RCC 7860 (cell line): Measurements from ENCODE around the gene LIN9.
A peak's percentile ranks its signal among the peaks of the same experiment; 100 is the strongest.
"Not testable (repeated sequence)": the region's sequence is repeated elsewhere in the genome, so short reads cannot be mapped to it uniquely, and the experiment has no call there.

ENCODE experiments used
- DNase-seq: peaks from one replicate; pipeline ENCODE4 v3.0.0-alpha.2; 2015; ENCODE audit warnings: low spot score
- FAIRE-seq: peaks from 2 replicates; lab custom pipeline; 2012; peaks lifted over from hg19 to GRCh38; lab: Jason Lieb, UNC

The LIN9 gene

DNA sequence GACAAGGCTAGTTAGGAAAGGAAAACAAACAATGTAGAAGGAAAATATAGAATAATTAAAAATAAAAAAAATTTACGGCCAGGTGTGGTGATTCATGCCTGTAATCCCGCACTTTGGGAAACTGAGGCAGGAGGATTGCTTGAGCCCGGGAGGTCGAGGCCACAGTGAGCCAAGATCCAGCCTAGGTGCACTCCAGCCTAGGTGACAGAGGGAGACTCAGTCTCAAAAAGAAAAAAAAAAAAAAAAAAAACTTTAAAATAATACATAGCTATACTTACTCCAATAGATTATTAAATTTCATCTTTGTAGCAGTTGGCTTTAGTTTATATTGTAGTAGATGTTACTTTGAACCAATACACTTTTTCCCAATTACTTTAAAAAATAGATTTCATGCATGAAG, 32.0 kb downstream of the LIN9 start:
- FAIRE-seq (no peak), DNase-seq (no peak)

- no peak for DNase-seq
Measured at GRCh38 chr1:226276077-226276682, 32.8 kb downstream of the LIN9 start.

DNA sequence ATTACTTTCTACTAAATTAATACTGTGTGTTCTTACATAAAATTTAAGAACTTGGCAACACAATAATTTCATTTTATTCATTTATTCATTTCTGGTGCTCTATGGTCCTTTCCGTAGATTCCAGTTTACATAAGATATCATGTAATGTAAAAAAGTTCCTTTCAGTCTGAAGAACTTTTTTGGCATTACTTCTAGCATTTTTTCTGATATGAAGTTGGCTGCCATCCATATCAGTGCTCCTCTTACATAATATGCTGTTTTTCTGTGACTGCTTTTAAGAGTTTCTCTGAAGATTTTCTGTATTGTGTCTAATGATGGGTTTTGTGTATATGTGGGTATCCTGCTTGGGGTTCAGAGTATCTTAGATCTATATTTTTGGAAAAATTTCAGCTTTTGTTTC, 34.8 kb downstream of the LIN9 start:
- no peak for DNase-seq
- no peak for FAIRE-seq

More at GRCh38 chr1:226276077-226276682, 32.8 kb downstream of the LIN9 start:
- no peak for FAIRE-seq

- not testable (repeated sequence) for DNase-seq, FAIRE-seq
Measured at GRCh38 chr1:226272233-226272902, 36.6 kb downstream of the LIN9 start.

- FAIRE-seq = no peak
- DNase-seq = no peak
Measured at GRCh38 chr1:226268421-226269124, 40.4 kb downstream of the LIN9 start.

DNA sequence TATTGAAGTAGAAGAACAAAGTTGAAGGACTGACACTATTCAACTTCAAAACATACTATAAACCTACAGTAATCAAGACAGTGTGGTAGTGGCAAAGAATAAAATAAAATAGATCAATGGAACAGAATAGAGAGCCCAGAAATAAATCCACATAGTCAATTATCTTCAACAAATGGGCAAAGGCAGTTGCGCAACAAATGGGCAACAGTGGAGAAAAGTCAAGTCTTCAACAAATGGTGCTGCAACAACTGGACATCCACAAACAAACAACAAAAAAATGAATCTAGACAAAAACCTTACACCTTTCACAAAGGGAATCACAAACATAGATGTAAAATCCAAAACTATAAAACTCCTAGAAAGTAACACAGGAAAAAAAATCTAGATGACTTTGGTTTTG, 47.1 kb downstream of the LIN9 start:
- no peak for FAIRE-seq
- DNase-seq = no peak

- DNase-seq (no peak), FAIRE-seq (no peak)
Measured at GRCh38 chr1:226255380-226255779, 53.6 kb downstream of the LIN9 start.

DNA sequence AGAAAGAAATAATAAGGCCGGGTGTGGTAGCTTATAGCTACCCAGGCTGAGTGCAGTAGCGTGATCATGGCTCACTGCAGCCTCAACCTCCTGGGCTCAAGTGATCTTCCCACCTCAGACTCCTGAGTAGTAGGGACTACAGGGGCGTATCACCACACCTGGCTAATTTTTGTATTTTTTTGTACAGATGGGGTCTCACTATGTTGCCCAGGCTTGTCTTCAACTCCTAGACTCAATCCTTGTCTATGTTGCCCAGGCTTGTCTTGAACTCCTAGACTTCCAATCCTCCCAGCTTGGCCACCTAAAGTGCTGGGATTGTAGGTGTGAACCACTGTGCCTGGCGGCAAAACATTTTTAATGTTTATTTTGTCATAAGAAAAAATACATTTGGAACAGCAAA, 55.0 kb downstream of the LIN9 start:
- no peak for FAIRE-seq

GRCh38 chr1:226252841-226253240, 56.1 kb downstream of the LIN9 start:
- DNase-seq, FAIRE-seq: not testable (repeated sequence)

More for the DNA sequence above, 55.0 kb downstream of the LIN9 start:
- no peak for DNase-seq

DNA sequence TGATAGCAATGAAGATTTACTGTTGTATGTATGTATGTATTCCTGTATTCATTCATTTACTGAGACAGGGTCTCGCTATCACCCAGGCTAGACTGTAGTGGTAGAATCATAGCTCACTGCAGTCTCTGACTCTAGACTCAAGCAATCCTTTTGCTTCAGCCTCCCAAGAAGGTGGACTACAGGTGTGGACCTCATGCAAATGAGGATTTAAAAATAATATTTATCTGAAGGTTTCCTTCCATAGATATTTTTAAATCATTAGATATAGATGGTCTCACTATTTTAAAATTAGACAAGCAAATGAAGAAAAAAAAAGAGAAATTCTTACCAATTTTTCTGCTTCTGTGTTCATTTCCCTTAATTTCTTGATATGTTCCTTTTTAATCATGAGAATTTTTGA, 58.5 kb downstream of the LIN9 start:
- DNase-seq = no peak
- FAIRE-seq = no peak

GRCh38 chr1:226248796-226249195, 60.2 kb downstream of the LIN9 start:
- no peak for DNase-seq
- FAIRE-seq = no peak

DNA sequence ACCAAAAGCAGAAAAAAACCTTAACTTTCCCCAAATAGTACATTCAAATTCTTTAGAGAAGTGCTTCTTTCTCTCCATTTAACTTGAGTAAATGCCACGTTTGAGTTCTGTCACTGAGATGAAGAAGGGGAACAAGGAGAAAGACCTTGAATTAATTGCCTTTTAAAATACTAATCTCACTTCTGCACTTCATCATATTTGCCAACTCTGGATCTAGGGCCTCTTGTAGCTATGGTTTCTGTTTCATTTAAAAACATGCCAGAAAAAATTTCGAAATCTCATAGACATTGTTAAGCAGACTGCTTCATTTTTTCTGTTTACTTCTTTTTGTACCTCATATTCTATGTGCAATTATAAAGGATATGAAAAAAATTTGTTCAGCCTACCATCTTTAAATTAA, 60.9 kb downstream of the LIN9 start:
- FAIRE-seq = no peak
- DNase-seq = no peak

- DNase-seq (no peak), FAIRE-seq (no peak)
Measured at GRCh38 chr1:226239421-226239820, 69.5 kb downstream of the LIN9 start.

GRCh38 chr1:226236826-226237225, 72.1 kb downstream of the LIN9 start:
- DNase-seq (no peak), FAIRE-seq (no peak)

GRCh38 chr1:226233806-226234205, 75.2 kb downstream of the LIN9 start:
- FAIRE-seq (no peak), DNase-seq (no peak)

GRCh38 chr1:226233293-226233692, 75.7 kb downstream of the LIN9 start:
- FAIRE-seq (peak; percentile 51), DNase-seq (no peak)

DNA sequence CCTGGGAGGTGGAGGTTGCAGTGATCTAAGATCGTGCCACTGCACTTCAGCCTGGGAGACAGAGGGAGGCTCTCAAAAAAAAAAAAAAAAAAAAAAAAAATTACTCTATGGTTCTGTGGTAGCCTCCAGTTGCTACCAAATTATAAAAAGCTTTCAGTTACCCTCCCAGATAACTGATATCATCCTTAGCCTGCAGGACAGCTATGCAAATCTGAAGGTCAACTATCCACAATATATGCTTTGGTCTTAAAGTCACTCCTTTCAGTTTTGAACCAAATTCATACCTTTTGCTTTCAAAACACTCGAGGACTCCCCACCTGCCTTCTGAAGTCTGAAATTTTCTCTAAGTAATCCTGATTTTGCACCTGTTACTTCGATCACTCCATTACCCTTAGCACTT, 82.4 kb downstream of the LIN9 start:
- DNase-seq (no peak), FAIRE-seq (no peak)

GRCh38 chr1:226223786-226224244, 85.1 kb downstream of the LIN9 start:
- no peak for FAIRE-seq
- DNase-seq = no peak

GRCh38 chr1:226223157-226223785, 85.7 kb downstream of the LIN9 start, which contains the start of gene MIXL1:
Gene MIXL1, plus strand, starts transcription at chr1:226223664. Its CDS starts 18 bp downstream, at chr1:226223682.
- DNase-seq = no peak
- no peak for FAIRE-seq

GRCh38 chr1:226222686-226223085, 86.3 kb downstream of the LIN9 start:
- no peak for DNase-seq
- FAIRE-seq = no peak

GRCh38 chr1:226220473-226221189, 88.3 kb downstream of the LIN9 start:
- DNase-seq (no peak), FAIRE-seq (no peak)
